H9 (cell line): ENCODE measurements around the gene IGSF3. TPM values are rescaled to one million over a fixed set of nuclear protein-coding genes. Genes with fewer than 3 reads are reported as not detected.
"Not testable (repeated sequence)": the region's sequence is repeated elsewhere in the genome, so short reads cannot be mapped to it uniquely, and the experiment has no call there.

Experiments used
- DNase-seq: peaks from one replicate; pipeline ENCODE4 v3.0.0-alpha.2; 2017
- H2AFZ ChIP-seq: one replicate; pipeline ENCODE4 v1.6.1; 2013; ENCODE audit warnings: mild to moderate bottlenecking, low read length, control low read depth, moderate library complexity
- H2AK5ac ChIP-seq: 2 replicates; pipeline ENCODE4 v1.6.1; 2013; ENCODE audit warnings: low read length, control low read depth, mixed read lengths; ENCODE audit not compliant: insufficient read length
- H2BK120ac ChIP-seq: one replicate; pipeline ENCODE4 v1.6.1; 2013; ENCODE audit warnings: low read depth, mild to moderate bottlenecking, low read length, control low read depth, inconsistent platforms; ENCODE audit not compliant: poor library complexity, severe bottlenecking
- H2BK12ac ChIP-seq: 2 replicates; pipeline ENCODE4 v1.6.1; 2013; ENCODE audit warnings: low read length, control low read depth, mixed read lengths, low read depth; ENCODE audit not compliant: insufficient read length
- H2BK15ac ChIP-seq: 2 replicates; pipeline ENCODE4 v1.6.1; 2013; ENCODE audit warnings: low read depth, low read length, control low read depth
- H2BK20ac ChIP-seq: one replicate; pipeline ENCODE4 v1.6.1; 2013; ENCODE audit warnings: low read depth, mild to moderate bottlenecking, low read length, control low read depth, inconsistent platforms; ENCODE audit not compliant: poor library complexity, severe bottlenecking
- H2BK5ac ChIP-seq: 2 replicates; pipeline ENCODE4 v1.6.1; 2013; ENCODE audit warnings: low read length, control low read depth, mixed read lengths; ENCODE audit not compliant: insufficient read length
- H3K14ac ChIP-seq: 2 replicates; pipeline ENCODE4 v1.6.1; 2013; ENCODE audit warnings: low read length, control low read depth; ENCODE audit not compliant: insufficient read depth
- H3K18ac ChIP-seq: 2 replicates; pipeline ENCODE4 v1.6.1; 2013; ENCODE audit warnings: low read depth, mild to moderate bottlenecking, mixed read lengths, low read length, control low read depth; ENCODE audit not compliant: insufficient read length
- H3K23ac ChIP-seq: 2 replicates; pipeline ENCODE4 v1.6.1; 2013; ENCODE audit warnings: low read length, control low read depth, mixed read lengths, low read depth; ENCODE audit not compliant: insufficient read length
- H3K23me2 ChIP-seq: 2 replicates; pipeline ENCODE4 v1.6.1; 2013; ENCODE audit warnings: low read depth, mild to moderate bottlenecking, mixed read lengths, low read length, control low read depth; ENCODE audit not compliant: insufficient read length, poor library complexity, severe bottlenecking
- H3K27ac ChIP-seq: 2 replicates; pipeline ENCODE4 v1.5.1; 2013; ENCODE audit warnings: low read length, control low read depth, mixed read lengths, low read depth; ENCODE audit not compliant: insufficient read length
- H3K27me3 ChIP-seq: 2 replicates; pipeline ENCODE4 v1.6.1; 2013; ENCODE audit warnings: low read length, control low read depth, inconsistent platforms; ENCODE audit not compliant: insufficient read depth
- H3K4ac ChIP-seq: 2 replicates; pipeline ENCODE4 v1.6.1; 2013; ENCODE audit warnings: low read depth, mild to moderate bottlenecking, control low read depth, inconsistent platforms, low read length, moderate library complexity
- H3K4me1 ChIP-seq: 2 replicates; pipeline ENCODE4 v1.6.1; 2013; ENCODE audit warnings: low read length, control low read depth, inconsistent platforms; ENCODE audit not compliant: insufficient read depth
- H3K4me2 ChIP-seq: 2 replicates; pipeline ENCODE4 v1.6.1; 2013; ENCODE audit warnings: low read length, control low read depth, mixed read lengths; ENCODE audit not compliant: insufficient read length, insufficient read depth
- H3K56ac ChIP-seq: 2 replicates; pipeline ENCODE4 v1.6.1; 2013; ENCODE audit warnings: low read depth, mild to moderate bottlenecking, mixed read lengths, low read length, control low read depth; ENCODE audit not compliant: insufficient read length
- H3K79me1 ChIP-seq: 2 replicates; pipeline ENCODE4 v1.6.1; 2013; ENCODE audit warnings: low read depth, mild to moderate bottlenecking, moderate library complexity, low read length, control low read depth, inconsistent platforms; ENCODE audit not compliant: insufficient read depth, poor library complexity, severe bottlenecking
- H3K79me2 ChIP-seq: 2 replicates; pipeline ENCODE4 v1.6.1; 2013; ENCODE audit warnings: low read length, control low read depth, inconsistent platforms; ENCODE audit not compliant: insufficient read depth
- H3K9ac ChIP-seq: 2 replicates; pipeline ENCODE4 v1.6.1; 2013; ENCODE audit warnings: low read length, control low read depth, mixed read lengths; ENCODE audit not compliant: insufficient read length; ENCODE audit errors: extremely low read depth
- H3K9me3 ChIP-seq: one replicate; pipeline ENCODE4 v1.6.1; 2013; ENCODE audit warnings: low read depth, low read length, inconsistent platforms; ENCODE audit not compliant: control insufficient read depth
- H3T11ph ChIP-seq: one replicate; pipeline ENCODE4 v1.6.1; 2013; ENCODE audit warnings: mild to moderate bottlenecking, low read length, control low read depth, inconsistent platforms
- H4K20me1 ChIP-seq: one replicate; pipeline ENCODE4 v1.6.1; 2013; ENCODE audit not compliant: control insufficient read depth, insufficient read length, insufficient read depth
- H4K5ac ChIP-seq: 2 replicates; pipeline ENCODE4 v1.6.1; 2013; ENCODE audit warnings: low read depth, mild to moderate bottlenecking, mixed read lengths, low read length, control low read depth; ENCODE audit not compliant: insufficient read length
- H4K8ac ChIP-seq: replicated peaks from 2 replicates; pipeline ENCODE4 v1.6.1; 2013; ENCODE audit warnings: low read length, control low read depth, mixed read lengths, low read depth; ENCODE audit not compliant: insufficient read length
- H4K91ac ChIP-seq: 2 replicates; pipeline ENCODE4 v1.6.1; 2013; ENCODE audit warnings: low read depth, mild to moderate bottlenecking, moderate library complexity, mixed read lengths, low read length, control low read depth; ENCODE audit not compliant: insufficient read length
- H3K27ac Mint-ChIP-seq, 3 experiments: 2 replicates in 2 of 3; 3 replicates in 1 of 3; pipeline ENCODE4 v1.8.0; 2020 to 2021; ENCODE audit warnings: mixed read lengths in 3 of 3, mild to moderate bottlenecking in 1 of 3, moderate library complexity in 1 of 3
- H3K27me3 Mint-ChIP-seq: 2 replicates; pipeline ENCODE4 v1.8.0; 2021; ENCODE audit warnings: low read depth, mild to moderate bottlenecking, moderate library complexity, mixed read lengths
- H3K36me3 Mint-ChIP-seq, 3 experiments: 2 replicates in 2 of 3; 3 replicates in 1 of 3; pipeline ENCODE4 v1.8.0; 2020 to 2021; ENCODE audit warnings: low read depth in 3 of 3, mixed read lengths in 3 of 3; ENCODE audit not compliant: insufficient read depth in 1 of 3
- H3K4me1 Mint-ChIP-seq, 2 experiments: 2 replicates each; pipeline ENCODE4 v1.8.0; 2020; ENCODE audit warnings: mixed read lengths in 2 of 2
- H3K4me3 Mint-ChIP-seq, 2 experiments: 2 replicates in 1 of 2; 3 replicates in 1 of 2; pipeline ENCODE4 v1.8.0; 2020 to 2021; ENCODE audit warnings: mild to moderate bottlenecking in 2 of 2, mixed read lengths in 2 of 2, moderate library complexity in 1 of 2
- H3K9me3 Mint-ChIP-seq, 2 experiments: 2 replicates in 1 of 2; 3 replicates in 1 of 2; pipeline ENCODE4 v1.8.0; 2020; ENCODE audit warnings: mild to moderate bottlenecking in 2 of 2, mixed read lengths in 2 of 2, moderate library complexity in 1 of 2
- WGBS: extraction: QIAGEN DNeasy Blood & Tissue Kit; methylation state at CpG from one replicate; pipeline ENCODE4 v1.1.7; 2013; ENCODE audit warnings: missing lambda C conversion rate, low lambda C conversion rate, mixed read lengths; ENCODE audit not compliant: insufficient read length; ENCODE audit errors: extremely low coverage; 5-methylcytosine and 5-hydroxymethylcytosine counted together
- total RNA-seq: library from RNA; stranded (reverse); gene quantifications from 2 replicates; pipeline ENCODE4 v1.2.1, GENCODE V29; 2021

The IGSF3 gene
- total RNA-seq, 1 experiment from 2014 or later: 19.1 TPM

GRCh38 chr1:116606067-116606466, 61.5 kb downstream of the IGSF3 start:
- H3K9me3 ChIP-seq, H3K36me3 Mint-ChIP-seq, H3T11ph ChIP-seq, H3K79me1 ChIP-seq, H4K5ac ChIP-seq, H3K9me3 Mint-ChIP-seq, H3K4me2 ChIP-seq, H3K18ac ChIP-seq, H3K27me3 ChIP-seq, H3K4me1 ChIP-seq, H2BK15ac ChIP-seq, H2BK20ac ChIP-seq, H3K9ac ChIP-seq, H3K4me3 Mint-ChIP-seq, H4K8ac ChIP-seq, H3K79me2 ChIP-seq, H3K23me2 ChIP-seq, H2AK5ac ChIP-seq, H2BK120ac ChIP-seq, H2BK12ac ChIP-seq, H4K91ac ChIP-seq, H4K20me1 ChIP-seq, H2AFZ ChIP-seq, H3K27ac ChIP-seq, H3K56ac ChIP-seq, H3K27me3 Mint-ChIP-seq, H3K14ac ChIP-seq, DNase-seq, H2BK5ac ChIP-seq, H3K4ac ChIP-seq, H3K23ac ChIP-seq: not testable (repeated sequence)
- Mint-ChIP-seq H3K27ac (peak overlapping the region in 2 of 3 experiments; percentile 28 to 85; a peak in 3 of 7 replicates), H3K4me1 (peaks cover 37 to 57% of the 10 kb centered on the region in 2 experiments)
- WGBS: no CpG with 5 or more reads among the region's 8 CpGs
